Astrocyte (in vitro differentiated cells and primary cell): ENCODE data around the gene ATP2B3.

ENCODE experiments used
- CTCF ChIP-seq: IDR thresholded peaks from 2 replicates; pipeline ENCODE4 v1.5.1; 2011; ENCODE audit warnings: low read depth, mild to moderate bottlenecking, inconsistent platforms, low read length, moderate library complexity; ENCODE audit not compliant: insufficient read depth
- EZH2 ChIP-seq: IDR thresholded peaks from 2 replicates; pipeline ENCODE4 v1.6.1; 2012; ENCODE audit warnings: mild to moderate bottlenecking, low read length, inconsistent platforms; ENCODE audit not compliant: insufficient read depth

GRCh38 chrX:153562546-153562945 lies 45.1 kb downstream of the ATP2B3 start:
- no peak for TF ChIP-seq EZH2
- no peak for TF ChIP-seq CTCF
